Measurements from ENCODE around the gene GNG12. TPM values are rescaled to one million over a fixed set of nuclear protein-coding genes. Genes with fewer than 3 reads are reported as not detected.

Gene GNG12
- total RNA-seq, 1 donor from 2014 or later, result 71.2 TPM

- DNase-seq (ENCODE audit: low spot score in 2 of 2), result no peak
- Histone ChIP-seq H3K9me3 (no peaks in the 10 kb centered on the region), H3K4me1 (peaks cover 3 to 20% of the 10 kb centered on the region in 2 donors), H3K27ac (peak overlapping the region; percentile 96 to 99), H3K4me3 (peak overlapping the region; percentile 92 to 94), H3K36me3 (peaks cover 28 to 33% of the 10 kb centered on the region in 2 donors), H3K27me3 (no peaks in the 10 kb centered on the region)
- TF ChIP-seq, protein P1, sequence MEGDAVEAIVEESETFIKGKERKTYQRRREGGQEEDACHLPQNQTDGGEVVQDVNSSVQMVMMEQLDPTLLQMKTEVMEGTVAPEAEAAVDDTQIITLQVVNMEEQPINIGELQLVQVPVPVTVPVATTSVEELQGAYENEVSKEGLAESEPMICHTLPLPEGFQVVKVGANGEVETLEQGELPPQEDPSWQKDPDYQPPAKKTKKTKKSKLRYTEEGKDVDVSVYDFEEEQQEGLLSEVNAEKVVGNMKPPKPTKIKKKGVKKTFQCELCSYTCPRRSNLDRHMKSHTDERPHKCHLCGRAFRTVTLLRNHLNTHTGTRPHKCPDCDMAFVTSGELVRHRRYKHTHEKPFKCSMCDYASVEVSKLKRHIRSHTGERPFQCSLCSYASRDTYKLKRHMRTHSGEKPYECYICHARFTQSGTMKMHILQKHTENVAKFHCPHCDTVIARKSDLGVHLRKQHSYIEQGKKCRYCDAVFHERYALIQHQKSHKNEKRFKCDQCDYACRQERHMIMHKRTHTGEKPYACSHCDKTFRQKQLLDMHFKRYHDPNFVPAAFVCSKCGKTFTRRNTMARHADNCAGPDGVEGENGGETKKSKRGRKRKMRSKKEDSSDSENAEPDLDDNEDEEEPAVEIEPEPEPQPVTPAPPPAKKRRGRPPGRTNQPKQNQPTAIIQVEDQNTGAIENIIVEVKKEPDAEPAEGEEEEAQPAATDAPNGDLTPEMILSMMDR (IDR thresholded peaks at IDR 0.05), result no peak
- intact Hi-C loops (cut with DNase I), result loop anchor here (2.0 to 10.0 kb wide), 3 partner anchors 74 to 548 kb away; partner anchors contain the start of genes SERBP1 and WLS
Observed at GRCh38 chr1:67687198-67687545, 146.1 kb downstream of the GNG12 start.

DNA sequence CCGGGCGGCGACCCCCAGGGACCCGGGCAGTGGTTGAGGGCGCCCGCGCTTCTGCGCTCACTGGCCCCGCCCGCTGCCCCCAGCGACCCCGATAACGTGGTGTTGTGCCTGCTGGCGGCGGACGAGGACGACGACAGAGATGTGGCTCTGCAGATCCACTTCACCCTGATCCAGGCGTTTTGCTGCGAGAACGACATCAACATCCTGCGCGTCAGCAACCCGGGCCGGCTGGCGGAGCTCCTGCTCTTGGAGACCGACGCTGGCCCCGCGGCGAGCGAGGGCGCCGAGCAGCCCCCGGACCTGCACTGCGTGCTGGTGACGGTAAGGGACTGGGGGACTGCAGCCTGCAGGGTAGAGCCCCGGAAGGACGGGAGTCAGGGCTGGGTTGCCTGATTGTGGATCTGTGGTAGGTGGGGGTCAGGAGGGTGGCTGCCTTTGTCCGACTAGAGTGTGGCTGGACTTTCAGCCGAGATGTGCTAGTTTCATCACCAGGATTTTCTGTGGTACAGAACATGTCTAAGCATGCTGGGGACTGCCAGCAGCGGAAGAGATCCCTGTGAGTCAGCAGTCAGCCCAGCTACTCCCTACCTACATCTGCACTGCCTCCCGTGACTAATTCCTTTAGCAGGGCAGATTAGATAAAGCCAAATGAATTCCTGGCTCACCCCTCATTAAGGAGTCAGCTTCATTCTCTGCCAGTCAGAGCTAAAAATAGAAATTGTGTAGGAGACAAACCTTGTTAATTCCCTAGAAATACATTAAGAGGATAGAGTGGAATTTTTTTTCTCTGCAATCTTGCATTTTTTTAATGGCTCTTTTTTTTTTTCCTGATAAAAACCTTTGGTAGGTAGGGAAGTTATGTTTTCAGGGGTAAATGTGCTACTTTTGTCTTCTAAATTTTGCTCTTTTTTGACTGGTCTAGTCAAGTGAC, 146.7 kb downstream of the GNG12 start:
- peak overlapping the region; percentile 96 to 99 for H3K27ac ChIP-seq
- peak; percentile 65 to 94 for DNase-seq (ENCODE audit: low spot score in 2 of 2)
- peaks cover 28 to 33% of the 10 kb centered on the region in 2 donors for H3K36me3 ChIP-seq

GRCh38 chr1:67685558-67686266, 147.6 kb downstream of the GNG12 start:
- Histone ChIP-seq H3K9me3 (no peaks in the 10 kb centered on the region), H3K27me3 (no peaks in the 10 kb centered on the region), H3K4me3 (peak overlapping the region; percentile 92 to 94), H3K36me3 (peaks cover 28 to 33% of the 10 kb centered on the region in 2 donors), H3K4me1 (peaks cover 3 to 20% of the 10 kb centered on the region in 2 donors), H3K27ac (peak overlapping the region; percentile 96 to 99)
- TF ChIP-seq, protein P1 (IDR thresholded peaks at IDR 0.05), result no peak
- intact Hi-C loops (cut with DNase I), result loop anchor here (1.0 to 10.0 kb wide), 8 partner anchors 22 to 549 kb away; partner anchors contain the start of genes GNG12, SERBP1 and WLS
- peak in 1 of 2 donors; percentile 75 for DNase-seq (ENCODE audit: low spot score in 2 of 2)

More for the DNA sequence above, 146.7 kb downstream of the GNG12 start:
- intact Hi-C loops (cut with DNase I), result loop anchor here (1.0 to 10.0 kb wide), 4 partner anchors 21 to 548 kb away; partner anchors contain the start of genes SERBP1 and WLS
- no peaks in the 10 kb centered on the region for H3K27me3 ChIP-seq
- peaks cover 3 to 20% of the 10 kb centered on the region in 2 donors for H3K4me1 ChIP-seq
- TF ChIP-seq, protein P1 (IDR thresholded peaks at IDR 0.05), result no peak
- no peaks in the 10 kb centered on the region for H3K9me3 ChIP-seq
- peak overlapping the region; percentile 92 to 94 for H3K4me3 ChIP-seq

DNA sequence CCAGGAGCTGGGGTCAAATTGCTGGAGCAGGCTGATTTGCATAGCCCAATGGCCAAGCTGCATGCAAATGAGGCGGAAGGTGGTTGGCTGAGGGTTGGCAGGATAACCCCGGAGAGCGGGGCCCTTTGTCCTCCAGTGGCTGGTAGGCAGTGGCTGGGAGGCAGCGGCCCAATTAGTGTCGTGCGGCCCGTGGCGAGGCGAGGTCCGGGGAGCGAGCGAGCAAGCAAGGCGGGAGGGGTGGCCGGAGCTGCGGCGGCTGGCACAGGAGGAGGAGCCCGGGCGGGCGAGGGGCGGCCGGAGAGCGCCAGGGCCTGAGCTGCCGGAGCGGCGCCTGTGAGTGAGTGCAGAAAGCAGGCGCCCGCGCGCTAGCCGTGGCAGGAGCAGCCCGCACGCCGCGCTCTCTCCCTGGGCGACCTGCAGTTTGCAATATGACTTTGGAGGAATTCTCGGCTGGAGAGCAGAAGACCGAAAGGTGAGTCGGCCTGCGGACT, 148.2 kb downstream of the GNG12 start, which contains the start of gene GADD45A:
Gene GADD45A (plus strand): TSS at position 135 of the 491 bp plus-strand sequence. CDS start 294 bp downstream, at position 429.
- Histone ChIP-seq H3K27ac (peak within 1 kb of the TSS; percentile 96 to 99), H3K9me3 (no peaks in the 10 kb centered on the region), H3K36me3 (peaks cover 28 to 33% of the 10 kb centered on the region in 2 donors), H3K4me3 (peak within 1 kb of the TSS; percentile 92 to 94), H3K27me3 (no peaks in the 10 kb centered on the region), H3K4me1 (peaks cover 3 to 20% of the 10 kb centered on the region in 2 donors)
- intact Hi-C loops (cut with DNase I), result loop anchor here (1.0 to 10.0 kb wide), 6 partner anchors 64 to 550 kb away; partner anchors contain the start of genes GNG12, SERBP1 and WLS
- DNase-seq (ENCODE audit: low spot score in 2 of 2), result peak; percentile 97 to 100
- TF ChIP-seq, protein P1 (IDR thresholded peaks at IDR 0.05), result peak in 1 of 3 experiments; percentile 1

DNA sequence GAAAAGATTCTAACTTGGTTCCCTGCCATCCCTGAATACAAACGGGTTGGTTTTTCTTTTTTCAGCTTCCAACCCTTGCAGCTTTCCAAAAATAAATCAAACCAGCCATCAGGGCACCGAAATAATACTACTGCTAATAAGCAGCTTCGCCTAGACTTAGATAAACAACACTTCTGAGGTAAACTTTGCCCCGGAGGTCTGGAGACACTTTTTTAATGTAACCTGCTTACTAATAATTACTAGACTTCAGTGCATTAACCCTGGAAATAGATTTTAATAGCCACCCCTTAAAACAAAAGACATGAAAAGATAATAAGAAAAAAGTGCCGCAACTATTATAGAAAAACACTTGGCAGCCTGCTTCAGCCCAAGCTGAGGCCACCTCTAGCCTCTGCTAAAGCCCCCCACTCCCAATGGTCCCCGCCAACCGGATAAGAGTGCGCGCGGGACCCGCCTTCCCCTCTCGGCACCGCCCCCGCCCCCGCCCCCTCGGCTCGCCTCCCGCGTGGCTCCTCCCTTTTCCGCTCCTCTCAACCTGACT, 148.7 kb downstream of the GNG12 start:
- Histone ChIP-seq H3K27ac (peak overlapping the region; percentile 68 to 99), H3K4me1 (peaks cover 3 to 20% of the 10 kb centered on the region in 2 donors), H3K9me3 (no peaks in the 10 kb centered on the region), H3K36me3 (peaks cover 28 to 33% of the 10 kb centered on the region in 2 donors), H3K4me3 (peak overlapping the region; percentile 52 to 94), H3K27me3 (no peaks in the 10 kb centered on the region)
- TF ChIP-seq, protein P1 (IDR thresholded peaks at IDR 0.05), result no peak
- DNase-seq (ENCODE audit: low spot score in 2 of 2), result no peak
- intact Hi-C loops (cut with DNase I), result loop anchor here (1.0 to 10.0 kb wide), 6 partner anchors 65 to 550 kb away; partner anchors contain the start of genes GNG12, SERBP1 and WLS
